ENCODE measurements around the gene CMSS1.
A peak's percentile ranks its signal among the peaks of the same experiment; 100 is the strongest.

The CMSS1 gene

GRCh38 chr3:99875581-99875928 is 57.9 kb downstream of the CMSS1 start:
- no peak for DNase-seq (ENCODE audit: low read depth in 2 of 2)

- peak; percentile 30 to 37 for DNase-seq (ENCODE audit: low read depth in 2 of 2)
These were observed 58.5 kb downstream of the CMSS1 start for GRCh38 chr3:99875929-99876841.

GRCh38 chr3:99877031-99877579 is 59.4 kb downstream of the CMSS1 start:
- no peak for DNase-seq (ENCODE audit: low read depth in 2 of 2)

- DNase-seq (ENCODE audit: low read depth in 2 of 2) = no peak
These were observed 60.3 kb downstream of the CMSS1 start for GRCh38 chr3:99878005-99878404.

- no peak for DNase-seq (ENCODE audit: low read depth in 2 of 2)
These were observed 61.6 kb downstream of the CMSS1 start for GRCh38 chr3:99879275-99879674.

GRCh38 chr3:99881121-99881524 is 63.5 kb downstream of the CMSS1 start:
- no peak for DNase-seq (ENCODE audit: low read depth in 2 of 2)

GRCh38 chr3:99882436-99883137 is 64.9 kb downstream of the CMSS1 start:
- no peak for DNase-seq (ENCODE audit: low read depth in 2 of 2)

- no peak for DNase-seq (ENCODE audit: low read depth in 2 of 2)
These were observed 65.4 kb downstream of the CMSS1 start for GRCh38 chr3:99883138-99883461.

GRCh38 chr3:99883693-99884092 is 66.0 kb downstream of the CMSS1 start:
- DNase-seq (ENCODE audit: low read depth in 2 of 2) = no peak

- DNase-seq (ENCODE audit: low read depth in 2 of 2) = no peak
These were observed 66.8 kb downstream of the CMSS1 start for GRCh38 chr3:99884484-99884883.

GRCh38 chr3:99885085-99885484 is 67.4 kb downstream of the CMSS1 start:
- DNase-seq (ENCODE audit: low read depth in 2 of 2) = no peak

- no peak for DNase-seq (ENCODE audit: low read depth in 2 of 2)
These were observed 68.2 kb downstream of the CMSS1 start for GRCh38 chr3:99885851-99886250.

- no peak for DNase-seq (ENCODE audit: low read depth in 2 of 2)
These were observed 74.1 kb downstream of the CMSS1 start for GRCh38 chr3:99891610-99892285.

- no peak for DNase-seq (ENCODE audit: low read depth in 2 of 2)
These were observed 74.7 kb downstream of the CMSS1 start for GRCh38 chr3:99892332-99892731.

- no peak for DNase-seq (ENCODE audit: low read depth in 2 of 2)
These were observed 77.6 kb downstream of the CMSS1 start for GRCh38 chr3:99895131-99895696.

- DNase-seq (ENCODE audit: low read depth in 2 of 2) = no peak
These were observed 78.2 kb downstream of the CMSS1 start for GRCh38 chr3:99895703-99896441.

- no peak for DNase-seq (ENCODE audit: low read depth in 2 of 2)
These were observed 78.8 kb downstream of the CMSS1 start for GRCh38 chr3:99896482-99896881.

- DNase-seq (ENCODE audit: low read depth in 2 of 2) = no peak
These were observed 81.9 kb downstream of the CMSS1 start for GRCh38 chr3:99899603-99900002.

- no peak for DNase-seq (ENCODE audit: low read depth in 2 of 2)
These were observed 82.6 kb downstream of the CMSS1 start for GRCh38 chr3:99900248-99900647.

- DNase-seq (ENCODE audit: low read depth in 2 of 2) = no peak
These were observed 83.7 kb downstream of the CMSS1 start for GRCh38 chr3:99901200-99901926.

GRCh38 chr3:99902091-99902490 is 84.4 kb downstream of the CMSS1 start:
- DNase-seq (ENCODE audit: low read depth in 2 of 2) = no peak
